Daoy (cell line): ENCODE data around the gene HIPK3. TPM values are rescaled to one million over a fixed set of nuclear protein-coding genes. Genes with fewer than 3 reads are reported as not detected.
"Not testable (repeated sequence)": the region's sequence is repeated elsewhere in the genome, so short reads cannot be mapped to it uniquely, and the experiment has no call there.

ENCODE experiments used
- DNase-seq: peaks from one replicate; pipeline ENCODE4 v3.0.0-alpha.2; 2015; ENCODE audit warnings: low read depth
- total RNA-seq: library from RNA; depleted of rRNA; stranded (reverse); fragments of >200 nt; shearing (Covaris generic); gene quantifications from 2 replicates; pipeline ENCODE4 v1.2.3, GENCODE V29; 2014

HIPK3 gene
- total RNA-seq, 1 experiment from 2014 or later: 39.0 TPM

- DNase-seq: no peak
These were observed 46.4 kb downstream of the HIPK3 start for GRCh38 chr11:33303541-33303940.

DNA sequence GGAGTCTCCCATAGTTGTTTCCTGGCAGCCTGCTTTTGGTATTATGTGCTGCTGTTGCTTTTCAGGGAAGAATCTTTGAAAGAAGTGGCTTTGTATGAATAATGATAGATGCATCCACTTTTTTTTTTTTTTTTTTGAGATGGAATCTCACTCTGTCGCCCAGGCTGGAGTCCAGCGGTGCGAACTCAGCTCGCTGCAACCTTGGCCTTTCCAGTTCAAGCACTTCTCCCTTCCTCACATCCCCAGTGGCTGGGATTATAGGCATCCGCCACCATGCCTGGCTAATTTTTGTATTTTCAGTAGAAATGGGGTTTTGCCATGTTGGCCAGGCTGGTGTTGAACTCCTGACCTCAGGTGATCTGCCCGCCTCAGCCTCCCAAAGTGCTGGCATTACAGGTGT lies 49.6 kb downstream of the HIPK3 start:
- not testable (repeated sequence) for DNase-seq

- no peak for DNase-seq
These were observed 50.8 kb downstream of the HIPK3 start for GRCh38 chr11:33307984-33308383.

DNA sequence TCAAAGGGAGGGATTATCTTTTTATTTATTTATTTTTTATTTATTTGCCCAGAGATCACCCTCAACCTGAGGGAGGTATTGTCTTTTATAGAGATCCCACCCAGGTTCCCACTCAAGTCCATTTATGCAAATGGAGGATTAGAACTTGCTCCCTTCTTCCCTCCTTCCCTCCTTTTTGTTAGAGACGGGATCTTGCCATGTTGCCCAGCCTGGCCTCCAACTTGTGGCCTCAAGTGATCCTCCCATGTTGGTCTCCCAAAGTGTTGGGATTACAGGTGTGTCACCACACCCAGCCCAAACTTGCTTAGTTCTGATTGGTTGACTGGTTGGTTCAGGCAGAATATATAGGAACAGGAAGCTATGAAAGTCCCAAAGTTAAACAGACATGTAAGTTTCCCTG lies 51.9 kb downstream of the HIPK3 start:
- DNase-seq: no peak

DNA sequence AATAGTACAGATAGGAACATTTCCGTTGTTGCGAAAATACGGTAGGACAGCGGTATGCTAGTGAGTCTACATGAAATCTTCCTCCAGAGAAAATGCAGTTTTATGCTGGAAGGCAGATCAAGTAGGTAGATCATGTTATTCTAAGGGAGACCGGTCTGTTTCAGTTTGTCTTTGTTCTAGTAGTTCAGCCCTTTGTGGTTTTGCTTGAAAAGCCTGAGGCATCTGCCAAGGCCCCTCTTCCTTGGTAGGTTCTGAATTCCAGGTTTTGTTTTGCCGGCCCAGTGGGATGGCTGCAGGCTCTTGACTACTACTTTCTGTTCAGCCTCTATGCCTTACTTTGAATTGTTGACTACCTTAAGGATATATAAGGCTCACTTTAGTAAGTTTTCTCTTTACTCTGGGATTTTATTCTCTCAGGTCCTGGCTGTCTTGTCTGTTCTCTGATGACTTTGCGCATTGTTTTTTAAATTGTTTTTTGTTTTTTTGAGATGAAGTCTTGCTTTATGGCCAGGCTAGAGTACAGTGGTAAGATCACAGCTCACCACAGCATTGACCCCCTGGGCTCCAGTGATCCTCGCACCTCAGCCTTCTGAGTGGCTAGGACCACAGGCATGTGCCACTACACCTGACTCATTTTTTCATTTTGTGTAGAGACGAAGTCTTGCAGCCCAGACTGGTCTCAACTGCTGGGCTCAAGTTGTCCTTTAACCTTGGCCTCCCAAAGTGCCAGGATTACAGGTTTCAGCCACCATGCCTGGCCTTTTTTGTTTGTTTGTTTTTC lies 53.7 kb downstream of the HIPK3 start:
- DNase-seq: no peak

- DNase-seq: no peak
These were observed 54.5 kb downstream of the HIPK3 start for GRCh38 chr11:33311680-33312079.

DNA sequence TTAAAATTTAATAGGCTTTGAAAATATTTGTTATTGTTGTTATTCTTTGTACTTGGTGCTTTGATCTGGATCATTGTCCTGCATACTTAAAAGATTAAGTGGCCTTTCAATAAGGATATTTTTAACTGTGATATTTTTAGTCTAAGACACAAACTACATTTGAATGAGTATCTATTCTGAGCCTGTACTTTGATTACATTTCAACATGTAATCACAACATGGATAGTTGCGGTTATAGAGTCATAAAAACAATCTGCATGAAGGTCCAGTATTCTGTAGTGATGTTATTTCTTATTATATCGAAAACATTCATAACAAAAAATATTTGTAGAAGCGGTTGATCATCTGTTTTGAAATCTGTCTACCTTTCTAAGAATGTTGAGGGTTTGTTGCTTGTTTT lies 58.6 kb downstream of the HIPK3 start:
- no peak for DNase-seq

- no peak for DNase-seq
These were observed 60.5 kb downstream of the HIPK3 start for GRCh38 chr11:33317662-33318061.

GRCh38 chr11:33320016-33320813 lies 63.0 kb downstream of the HIPK3 start:
- DNase-seq: no peak

GRCh38 chr11:33320814-33321330 lies 63.7 kb downstream of the HIPK3 start:
- DNase-seq: no peak

- no peak for DNase-seq
These were observed 64.2 kb downstream of the HIPK3 start for GRCh38 chr11:33321422-33321821.

- no peak for DNase-seq
These were observed 66.2 kb downstream of the HIPK3 start for GRCh38 chr11:33323421-33323820.

DNA sequence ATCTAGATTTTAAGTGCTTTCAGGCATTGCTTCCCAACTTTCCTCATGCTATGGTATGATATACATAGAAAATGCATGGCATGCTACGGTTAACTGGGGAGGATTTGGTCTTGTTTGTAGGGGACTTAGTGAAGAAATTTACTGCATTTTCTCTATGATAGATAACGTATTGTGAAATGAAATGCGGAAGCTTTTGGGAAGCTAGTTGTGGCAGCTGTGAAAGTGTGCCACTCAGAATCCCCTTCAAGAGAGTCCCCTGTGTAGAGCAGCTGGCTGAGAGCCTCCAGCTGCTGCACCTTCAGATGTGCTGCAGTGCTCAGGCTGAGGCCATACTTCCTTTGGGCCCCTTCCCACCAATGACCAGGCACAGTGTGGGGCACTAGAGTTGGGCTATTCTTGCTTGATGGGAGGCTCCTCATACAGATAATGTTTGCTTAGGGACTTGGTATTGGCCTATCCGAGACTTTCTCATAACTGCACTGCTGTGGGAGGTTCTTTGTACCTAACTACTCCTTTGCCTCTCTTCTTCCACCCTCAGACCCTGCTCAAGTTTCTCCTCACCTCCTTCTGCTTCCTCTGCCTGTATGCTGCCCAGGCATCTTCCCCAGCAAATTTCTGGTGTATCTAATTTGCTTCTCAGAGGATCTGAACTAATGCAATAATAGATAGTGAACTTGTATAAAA lies 67.3 kb downstream of the HIPK3 start:
- DNase-seq: no peak

DNA sequence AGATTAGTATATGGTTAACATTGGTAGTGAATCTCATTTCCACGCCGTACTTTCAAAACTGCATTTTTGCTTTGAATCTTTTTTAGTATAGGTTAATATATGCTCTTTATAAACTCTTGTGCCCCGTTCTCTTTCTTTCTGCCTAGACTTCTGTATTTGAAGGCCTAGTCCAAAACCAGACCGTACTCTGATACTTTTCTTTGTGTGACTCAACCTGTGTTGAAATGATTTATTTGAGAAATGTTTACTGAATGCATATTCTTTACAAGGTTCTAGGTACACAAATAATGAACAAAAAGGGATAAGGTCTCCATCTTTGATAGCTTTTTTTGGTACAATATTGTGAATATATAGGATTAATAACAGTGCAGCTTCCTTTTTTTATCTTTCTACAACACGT lies 68.3 kb downstream of the HIPK3 start:
- DNase-seq: no peak

DNA sequence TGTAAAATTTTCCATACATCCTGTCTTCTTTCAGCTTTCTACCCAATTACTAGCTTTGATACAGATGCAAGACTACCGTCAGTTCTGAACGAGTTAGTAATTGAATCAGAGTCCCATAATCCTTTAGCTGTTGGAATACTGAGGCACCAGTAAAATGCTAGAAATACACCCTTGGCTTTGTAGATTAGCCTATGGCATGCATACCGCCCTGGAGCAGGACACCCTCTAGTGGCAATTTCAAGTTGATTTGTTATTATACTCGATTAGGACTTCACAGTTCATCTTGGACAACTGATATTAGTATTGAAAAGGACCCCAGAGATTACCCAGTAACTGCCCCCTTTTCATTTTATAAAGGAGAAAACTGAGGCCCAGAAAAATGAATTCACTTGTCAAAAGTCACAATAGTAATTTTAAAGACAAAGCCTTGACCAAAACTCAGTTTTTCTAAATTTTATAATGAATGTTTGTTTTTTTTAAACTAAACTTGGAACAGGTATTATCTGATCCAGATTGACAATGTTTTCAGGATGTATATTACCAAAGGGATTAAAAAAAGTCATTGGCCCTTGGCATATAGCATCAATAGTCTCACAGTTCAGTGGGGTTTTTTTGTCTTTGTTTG lies 72.6 kb downstream of the HIPK3 start:
- peak; percentile 38 for DNase-seq

DNA sequence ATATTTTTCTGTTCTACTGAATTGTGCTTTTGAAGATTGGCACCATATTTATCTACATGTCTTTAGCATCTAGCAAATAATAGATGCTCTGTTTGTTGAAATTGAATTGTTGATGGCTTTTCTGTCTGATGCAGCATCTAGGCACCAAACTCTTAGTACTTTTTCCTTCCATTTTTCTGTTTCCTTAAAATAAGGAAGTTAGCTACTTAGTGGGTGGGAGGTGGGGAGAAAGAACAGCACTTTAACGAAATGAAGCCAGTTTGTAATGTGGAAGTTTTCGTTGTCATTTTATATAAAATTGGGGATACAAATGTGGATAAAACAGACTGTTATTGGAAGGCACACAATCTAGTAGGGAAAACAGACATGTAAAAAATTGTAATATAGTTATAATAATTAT lies 76.6 kb downstream of the HIPK3 start:
- no peak for DNase-seq

GRCh38 chr11:33334627-33335026 lies 77.4 kb downstream of the HIPK3 start:
- DNase-seq: no peak

DNA sequence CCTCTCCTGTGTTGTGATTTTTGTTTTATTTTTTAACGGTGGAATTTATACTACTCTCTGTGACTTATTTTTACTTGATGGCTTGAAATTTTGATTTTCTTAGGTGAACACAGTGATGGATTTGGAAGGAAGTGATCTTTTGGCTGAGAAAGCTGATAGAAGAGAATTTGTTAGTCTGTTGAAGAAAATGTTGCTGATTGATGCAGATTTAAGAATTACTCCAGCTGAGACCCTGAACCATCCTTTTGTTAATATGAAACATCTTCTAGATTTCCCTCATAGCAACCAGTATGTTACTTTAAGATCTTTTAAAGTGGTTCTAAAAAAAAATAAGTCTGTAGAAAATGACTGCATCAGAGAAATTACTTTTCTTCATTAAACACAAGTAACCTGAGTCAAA lies 82.1 kb downstream of the HIPK3 start:
- no peak for DNase-seq

DNA sequence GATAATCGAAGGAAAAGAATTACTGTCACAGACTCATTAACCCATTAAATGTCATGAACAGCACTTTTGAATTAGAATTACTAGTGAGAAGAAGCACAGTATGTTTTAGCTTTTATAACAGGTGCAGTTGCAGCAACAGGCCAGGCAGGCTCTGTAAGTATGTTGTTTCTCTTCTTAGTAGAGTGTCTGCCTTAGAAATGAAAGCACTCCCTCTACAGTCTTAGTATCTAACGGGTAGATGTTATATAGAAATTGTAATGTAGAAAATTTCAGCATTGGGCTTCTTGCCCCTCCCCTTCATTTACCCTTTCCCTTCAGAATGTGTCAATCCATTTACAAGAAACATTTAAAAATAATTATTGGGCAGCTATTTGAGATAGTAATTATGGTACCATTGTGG lies 87.4 kb downstream of the HIPK3 start:
- DNase-seq: no peak

- DNase-seq: no peak
These were observed 90.4 kb downstream of the HIPK3 start for GRCh38 chr11:33347490-33348125.

- DNase-seq: no peak
These were observed 93.1 kb downstream of the HIPK3 start for GRCh38 chr11:33350287-33350686.
